C4-2B (cell line): ENCODE data around the gene PREB.

Experiments used
- H3K27ac ChIP-seq: fragments of 450-650 bp; 2 replicates; pipeline ENCODE4 v1.5.1; 2017
- ZFX ChIP-seq: fragments of 450-650 bp; IDR thresholded peaks from 2 replicates; pipeline ENCODE4 v1.6.1; 2017
- TF ChIP-seq, protein P1 (sequence below): fragments of 450-650 bp; conservative IDR thresholded peaks from 2 replicates; pipeline ENCODE4 v1.5.1; 2017; ENCODE audit warnings: mild to moderate bottlenecking

Gene PREB

DNA sequence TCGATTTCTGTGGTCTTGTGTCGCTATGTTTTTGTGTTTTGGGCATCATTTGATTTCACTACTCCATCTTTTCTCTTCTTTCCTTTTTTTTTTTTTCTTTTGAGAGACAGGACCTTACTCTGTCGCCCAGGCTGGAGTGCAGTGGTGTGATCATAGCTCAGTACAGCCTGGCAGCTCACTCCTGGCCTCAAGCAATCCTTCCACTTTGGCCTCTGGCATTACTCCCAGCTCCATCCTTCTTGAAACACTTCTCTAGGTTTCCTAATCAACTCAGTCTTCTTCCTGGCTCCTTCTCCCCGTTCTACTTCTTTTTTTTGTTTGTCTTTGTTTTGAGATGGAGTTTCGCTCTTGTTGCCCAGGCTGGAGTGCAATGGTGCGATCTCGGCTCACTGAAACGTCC, 40.9 kb upstream of the PREB start:
- TF ChIP-seq, protein P1, sequence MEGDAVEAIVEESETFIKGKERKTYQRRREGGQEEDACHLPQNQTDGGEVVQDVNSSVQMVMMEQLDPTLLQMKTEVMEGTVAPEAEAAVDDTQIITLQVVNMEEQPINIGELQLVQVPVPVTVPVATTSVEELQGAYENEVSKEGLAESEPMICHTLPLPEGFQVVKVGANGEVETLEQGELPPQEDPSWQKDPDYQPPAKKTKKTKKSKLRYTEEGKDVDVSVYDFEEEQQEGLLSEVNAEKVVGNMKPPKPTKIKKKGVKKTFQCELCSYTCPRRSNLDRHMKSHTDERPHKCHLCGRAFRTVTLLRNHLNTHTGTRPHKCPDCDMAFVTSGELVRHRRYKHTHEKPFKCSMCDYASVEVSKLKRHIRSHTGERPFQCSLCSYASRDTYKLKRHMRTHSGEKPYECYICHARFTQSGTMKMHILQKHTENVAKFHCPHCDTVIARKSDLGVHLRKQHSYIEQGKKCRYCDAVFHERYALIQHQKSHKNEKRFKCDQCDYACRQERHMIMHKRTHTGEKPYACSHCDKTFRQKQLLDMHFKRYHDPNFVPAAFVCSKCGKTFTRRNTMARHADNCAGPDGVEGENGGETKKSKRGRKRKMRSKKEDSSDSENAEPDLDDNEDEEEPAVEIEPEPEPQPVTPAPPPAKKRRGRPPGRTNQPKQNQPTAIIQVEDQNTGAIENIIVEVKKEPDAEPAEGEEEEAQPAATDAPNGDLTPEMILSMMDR = no peak
- TF ChIP-seq ZFX = no peak
- no peak overlapping the region for H3K27ac ChIP-seq

DNA sequence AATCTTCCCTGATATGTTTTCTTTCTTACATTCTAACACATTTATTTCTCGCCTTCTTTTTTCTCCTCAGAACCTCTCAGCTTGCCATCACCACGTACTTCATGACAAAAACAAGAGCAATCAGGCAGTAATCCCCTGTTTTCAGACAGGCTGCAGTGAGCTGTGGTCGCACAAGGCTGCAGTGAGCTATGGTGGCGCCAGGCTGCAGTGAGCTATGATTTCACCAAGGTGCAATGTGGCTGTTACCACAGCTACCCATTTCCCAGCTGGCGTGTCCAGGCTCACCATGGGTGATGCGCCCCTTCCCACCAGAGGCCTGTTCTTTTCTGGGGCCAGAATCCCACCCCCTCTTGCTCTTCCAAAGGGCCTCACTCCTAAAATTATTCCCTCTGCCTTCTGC, 40.2 kb upstream of the PREB start:
- TF ChIP-seq, protein P1 = no peak
- no peak for TF ChIP-seq ZFX
- H3K27ac ChIP-seq = no peak overlapping the region

DNA sequence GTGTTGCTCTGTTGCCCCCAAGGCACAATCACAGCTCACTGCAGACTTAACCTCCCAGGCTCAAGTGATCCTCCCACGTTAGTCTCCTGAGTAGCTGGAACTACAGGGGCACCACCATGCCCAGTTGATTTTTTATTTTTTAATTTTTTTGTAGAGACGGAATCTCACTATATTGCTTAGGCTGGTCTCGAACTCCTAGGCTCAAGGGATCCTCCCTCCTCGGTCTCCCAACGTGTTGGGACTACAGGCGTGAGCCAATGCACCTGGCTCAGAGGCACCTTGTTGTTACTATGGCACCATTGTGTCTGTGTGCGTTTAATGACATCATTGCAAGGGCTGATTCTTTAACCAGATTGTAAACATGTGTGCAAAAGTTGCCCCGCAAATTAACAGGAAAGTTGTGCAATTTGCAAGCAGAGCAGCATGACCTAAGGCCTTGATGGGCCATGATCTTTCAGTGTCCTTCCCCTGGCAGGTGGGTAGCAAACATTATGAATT, 37.0 kb upstream of the PREB start:
- no peak overlapping the region for H3K27ac ChIP-seq
- TF ChIP-seq, protein P1 = no peak
- TF ChIP-seq ZFX = no peak

DNA sequence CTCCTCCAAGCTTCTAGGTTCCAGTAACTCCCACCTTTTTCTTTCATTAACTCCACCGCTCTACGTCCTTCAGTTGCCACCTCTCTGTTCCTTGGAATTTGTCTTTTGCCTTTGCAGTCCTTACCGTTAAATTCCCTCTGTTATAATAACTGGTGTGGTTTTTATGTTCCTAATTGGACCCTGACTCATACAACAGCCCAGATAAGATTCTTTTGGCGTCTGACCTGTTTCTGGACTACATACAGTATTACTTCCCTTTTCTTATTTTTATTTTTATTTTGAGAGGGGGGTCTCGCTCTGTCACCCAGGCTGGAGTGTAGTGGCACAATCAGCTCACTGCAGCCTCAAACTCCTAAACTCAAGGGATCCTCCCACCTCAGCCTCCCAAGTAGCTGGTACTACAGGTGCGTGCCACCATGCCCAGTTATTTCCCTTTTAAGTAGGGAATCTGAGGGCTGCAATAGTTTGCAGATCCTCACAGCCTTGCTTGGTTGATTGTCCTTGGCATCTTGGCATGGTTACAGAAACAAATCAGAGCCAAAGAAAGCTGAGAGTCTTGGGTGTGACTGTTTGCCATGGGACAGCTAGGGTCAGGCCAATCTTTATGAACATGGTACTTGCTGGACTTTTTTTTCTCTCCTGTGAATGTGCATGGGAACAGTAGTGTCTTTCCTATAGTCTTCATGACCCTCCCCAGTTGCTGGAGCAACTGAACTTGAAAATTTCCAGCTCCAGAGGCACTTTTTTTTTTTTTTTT, 36.3 kb upstream of the PREB start:
- no peak overlapping the region for H3K27ac ChIP-seq
- TF ChIP-seq, protein P1 = no peak
- TF ChIP-seq ZFX = no peak

DNA sequence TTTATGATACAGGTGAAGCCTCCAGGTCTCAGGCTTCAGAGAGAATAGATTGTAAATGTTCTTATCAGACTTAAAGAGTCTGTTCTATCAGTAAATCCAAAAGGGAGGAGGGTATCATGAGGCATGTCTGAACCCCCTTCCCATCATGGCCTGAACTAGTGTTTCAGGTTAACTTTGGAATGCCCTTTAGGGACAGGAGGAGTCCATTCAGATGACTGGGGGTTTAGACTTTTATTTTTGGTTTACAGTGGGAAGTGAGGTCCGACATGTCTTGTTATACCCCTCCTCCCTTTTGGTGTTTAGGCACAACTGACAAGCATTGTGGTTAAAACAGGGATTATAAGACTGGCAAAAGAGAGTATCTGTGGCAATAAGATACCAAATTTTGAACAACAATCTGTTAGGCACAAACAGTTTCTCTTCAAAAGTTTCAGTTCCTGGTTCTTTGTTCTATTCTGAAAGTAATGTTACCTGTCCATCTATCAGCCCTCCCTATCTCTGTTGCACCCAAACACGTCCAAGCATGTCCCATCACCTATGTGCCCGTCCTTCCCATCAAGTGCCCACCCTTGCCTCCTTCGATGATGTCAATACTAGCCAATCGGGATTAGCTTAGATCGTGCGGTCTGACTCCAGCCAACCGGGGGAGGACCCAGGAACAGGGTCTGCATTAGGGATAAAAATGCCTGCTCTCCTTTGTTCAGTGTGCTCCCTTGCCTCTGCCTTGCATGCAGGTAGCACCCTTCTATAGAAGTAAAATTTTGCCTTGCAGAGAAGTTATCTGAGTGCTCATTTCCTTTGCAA, 30.7 kb upstream of the PREB start:
- H3K27ac ChIP-seq = no peak overlapping the region
- no peak for TF ChIP-seq ZFX
- TF ChIP-seq, protein P1 = no peak

DNA sequence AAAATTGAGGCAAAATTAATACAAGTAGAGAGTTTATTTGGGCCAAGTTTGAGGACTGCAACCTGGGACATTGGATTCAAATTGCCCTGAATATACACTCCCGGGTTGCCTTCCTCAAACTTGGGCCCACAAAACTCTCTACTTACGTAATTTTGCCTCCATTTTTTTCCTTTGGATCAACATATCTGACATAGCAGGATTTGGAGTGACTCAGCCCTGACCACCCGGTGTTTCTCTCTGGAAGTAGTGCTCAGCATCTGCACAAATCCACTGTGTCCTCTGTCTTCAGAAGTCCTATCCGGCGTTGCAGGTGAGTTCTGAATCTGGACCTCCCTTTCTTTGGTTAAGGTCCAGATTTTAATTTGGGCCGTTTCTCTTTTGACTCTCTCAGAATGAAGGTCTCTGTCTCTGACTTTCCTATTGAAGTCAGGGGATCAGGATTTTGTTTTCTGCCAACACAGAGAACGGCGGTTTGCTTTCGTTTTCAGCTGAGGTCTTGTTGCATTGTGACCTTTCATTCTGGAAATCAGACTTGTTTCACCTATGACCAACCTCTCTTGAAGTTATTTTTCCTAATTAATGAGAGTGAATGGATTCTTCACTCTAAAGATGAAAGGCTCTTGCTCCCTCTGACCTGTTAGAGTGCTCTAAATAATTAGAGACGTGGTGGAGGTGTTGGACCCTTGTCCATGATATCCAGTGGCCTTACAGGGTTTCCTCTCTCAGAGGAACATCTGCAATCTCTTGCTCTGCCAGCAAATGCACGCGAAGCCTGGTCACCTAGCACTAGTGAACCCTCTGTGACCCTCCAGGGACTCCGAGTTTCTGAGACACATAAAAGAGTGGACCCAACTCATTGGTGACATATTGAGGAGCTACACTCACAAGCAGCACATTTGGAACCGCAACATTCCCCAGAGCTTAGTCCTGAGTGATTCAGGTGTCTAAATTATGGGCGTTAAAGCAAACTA, 28.0 kb upstream of the PREB start:
- TF ChIP-seq ZFX = no peak
- TF ChIP-seq, protein P1 = no peak
- no peak overlapping the region for H3K27ac ChIP-seq
